Measurements from ENCODE around the gene CRISP1.

The CRISP1 gene, protein sequence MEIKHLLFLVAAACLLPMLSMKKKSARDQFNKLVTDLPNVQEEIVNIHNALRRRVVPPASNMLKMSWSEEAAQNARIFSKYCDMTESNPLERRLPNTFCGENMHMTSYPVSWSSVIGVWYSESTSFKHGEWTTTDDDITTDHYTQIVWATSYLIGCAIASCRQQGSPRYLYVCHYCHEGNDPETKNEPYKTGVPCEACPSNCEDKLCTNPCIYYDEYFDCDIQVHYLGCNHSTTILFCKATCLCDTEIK

DNA sequence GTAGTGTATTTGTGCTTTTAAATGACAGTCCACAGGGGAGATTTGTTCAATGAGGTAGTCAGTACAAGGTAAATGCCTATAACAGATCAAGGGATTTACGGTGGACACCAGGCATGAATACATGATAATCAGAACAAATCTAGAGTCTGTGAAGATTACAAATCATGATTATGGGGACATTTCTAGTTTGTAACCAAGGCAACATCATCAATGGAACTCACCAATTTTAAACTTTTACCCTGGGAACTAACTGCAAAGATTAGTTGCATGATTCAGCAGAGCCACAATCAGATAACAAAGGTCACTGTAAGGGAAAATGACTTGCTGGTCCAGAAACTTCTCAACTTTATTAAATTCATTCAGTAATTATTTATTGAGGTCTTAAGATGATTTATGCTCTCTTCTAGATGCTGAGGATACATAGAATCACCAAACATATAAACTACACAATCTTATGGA lies at the start of gene CRISP1:
Gene CRISP1 (minus strand): TSS at position 51 of the 459 bp plus-strand sequence. CDS start 9,135 bp downstream, outside the sequence.
- DNase-seq (ENCODE audit: low read depth), result no peak
- no peak within 1 kb of the TSS for H3K4me3 ChIP-seq (ENCODE audit: low read length)
- TF ChIP-seq, protein P1, sequence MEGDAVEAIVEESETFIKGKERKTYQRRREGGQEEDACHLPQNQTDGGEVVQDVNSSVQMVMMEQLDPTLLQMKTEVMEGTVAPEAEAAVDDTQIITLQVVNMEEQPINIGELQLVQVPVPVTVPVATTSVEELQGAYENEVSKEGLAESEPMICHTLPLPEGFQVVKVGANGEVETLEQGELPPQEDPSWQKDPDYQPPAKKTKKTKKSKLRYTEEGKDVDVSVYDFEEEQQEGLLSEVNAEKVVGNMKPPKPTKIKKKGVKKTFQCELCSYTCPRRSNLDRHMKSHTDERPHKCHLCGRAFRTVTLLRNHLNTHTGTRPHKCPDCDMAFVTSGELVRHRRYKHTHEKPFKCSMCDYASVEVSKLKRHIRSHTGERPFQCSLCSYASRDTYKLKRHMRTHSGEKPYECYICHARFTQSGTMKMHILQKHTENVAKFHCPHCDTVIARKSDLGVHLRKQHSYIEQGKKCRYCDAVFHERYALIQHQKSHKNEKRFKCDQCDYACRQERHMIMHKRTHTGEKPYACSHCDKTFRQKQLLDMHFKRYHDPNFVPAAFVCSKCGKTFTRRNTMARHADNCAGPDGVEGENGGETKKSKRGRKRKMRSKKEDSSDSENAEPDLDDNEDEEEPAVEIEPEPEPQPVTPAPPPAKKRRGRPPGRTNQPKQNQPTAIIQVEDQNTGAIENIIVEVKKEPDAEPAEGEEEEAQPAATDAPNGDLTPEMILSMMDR (conservative IDR thresholded peaks at IDR 0.05; ENCODE audit: low read length), result no peak

DNA sequence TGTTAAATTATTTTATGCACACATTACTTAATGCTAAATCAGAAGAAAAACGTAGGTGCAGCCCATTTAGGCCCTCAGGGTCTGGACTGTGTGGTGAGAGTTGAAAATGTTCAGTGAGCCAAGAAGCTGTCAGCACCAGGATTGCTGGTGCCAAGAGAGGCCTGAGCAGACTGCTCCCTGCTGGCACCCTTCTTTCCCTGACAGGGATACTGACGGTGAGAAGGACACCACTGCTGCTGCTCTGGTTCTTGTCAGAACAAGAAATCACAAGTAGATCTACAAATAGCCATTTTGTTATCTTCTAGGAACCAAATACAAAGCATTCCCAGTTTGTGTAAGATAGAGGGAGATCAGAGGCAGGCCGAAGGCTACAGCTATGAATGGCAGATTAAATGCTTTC lies 48.7 kb upstream of the CRISP1 start:
- DNase-seq (ENCODE audit: low read depth), result no peak
- no peak overlapping the region for H3K4me3 ChIP-seq (ENCODE audit: low read length)
- TF ChIP-seq, protein P1 (conservative IDR thresholded peaks at IDR 0.05; ENCODE audit: low read length), result no peak

DNA sequence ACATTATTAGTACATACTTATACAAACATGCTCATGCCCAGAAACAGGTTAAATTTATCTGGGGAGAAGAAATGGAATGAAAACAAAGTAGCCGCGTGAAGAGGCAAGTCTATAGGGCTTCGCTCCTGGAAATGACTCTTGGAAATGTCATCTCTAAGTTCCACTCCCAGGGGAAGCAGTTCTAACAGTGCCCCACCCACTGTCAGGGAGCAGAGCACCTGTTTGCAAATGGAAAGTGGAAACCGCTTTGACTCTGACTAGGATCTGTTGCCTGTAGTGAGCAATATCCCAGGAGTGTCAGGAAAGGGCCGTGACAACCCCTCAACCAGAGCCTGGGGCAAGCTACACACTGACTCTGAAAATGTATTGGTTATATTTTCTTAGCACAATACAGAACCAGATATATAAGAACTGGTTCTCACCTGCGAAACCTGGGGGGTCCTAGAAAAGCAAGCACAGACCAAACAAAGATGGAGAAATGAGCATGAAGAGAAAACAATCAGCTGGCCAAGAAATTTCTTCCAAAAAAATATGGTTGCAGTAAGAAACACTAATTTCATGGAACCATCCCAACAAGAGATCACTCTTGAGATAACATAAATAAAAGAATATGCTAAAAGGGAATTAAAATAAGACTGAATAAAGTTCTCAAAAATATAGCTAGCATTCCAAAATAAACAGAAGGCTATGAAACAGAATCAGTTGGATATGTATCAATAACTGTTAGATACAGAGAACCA lies 47.5 kb upstream of the CRISP1 start:
- DNase-seq (ENCODE audit: low read depth), result no peak
- no peak overlapping the region for H3K4me3 ChIP-seq (ENCODE audit: low read length)
- TF ChIP-seq, protein P1 (conservative IDR thresholded peaks at IDR 0.05; ENCODE audit: low read length), result no peak

DNA sequence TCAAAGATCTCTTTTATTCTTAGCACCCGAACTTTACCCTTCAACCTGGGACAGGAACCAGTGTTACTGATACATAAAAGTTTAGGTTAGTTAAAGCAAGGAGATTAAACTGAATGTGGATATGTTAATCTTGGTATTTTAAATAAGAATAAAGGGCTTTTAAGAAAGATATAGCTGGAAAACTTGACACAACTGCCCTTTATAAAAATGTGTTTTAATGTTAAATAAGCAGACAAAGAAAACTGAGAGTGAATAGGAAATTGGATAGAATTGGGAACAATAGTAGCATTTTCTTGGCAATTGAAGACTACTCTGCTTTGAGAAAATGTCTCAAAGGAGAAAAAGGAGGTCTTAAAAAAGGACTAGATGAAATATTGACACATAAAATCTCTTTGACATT lies 45.9 kb upstream of the CRISP1 start:
- H3K4me3 ChIP-seq (ENCODE audit: low read length), result no peak overlapping the region
- TF ChIP-seq, protein P1 (conservative IDR thresholded peaks at IDR 0.05; ENCODE audit: low read length), result no peak
- DNase-seq (ENCODE audit: low read depth), result no peak

DNA sequence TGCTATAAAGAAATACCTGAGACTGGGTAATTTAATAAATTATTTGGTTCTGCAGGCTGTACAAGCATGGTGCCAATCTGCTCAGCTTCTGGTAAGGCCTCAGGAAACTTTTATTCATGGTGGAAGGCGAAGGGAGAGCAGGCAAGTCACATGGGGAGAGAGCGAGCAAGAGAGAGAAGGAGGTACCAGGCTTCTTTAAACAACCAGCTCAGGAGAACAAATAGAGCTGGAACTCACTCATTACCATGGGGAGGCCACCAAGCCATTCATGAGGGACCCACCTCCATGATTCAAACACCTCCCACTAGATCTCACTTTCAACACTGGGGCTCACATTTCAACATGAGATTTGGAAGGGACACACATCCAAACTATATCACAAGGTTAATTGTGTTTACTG lies 44.9 kb upstream of the CRISP1 start:
- H3K4me3 ChIP-seq (ENCODE audit: low read length), result no peak overlapping the region
- TF ChIP-seq, protein P1 (conservative IDR thresholded peaks at IDR 0.05; ENCODE audit: low read length), result no peak

DNA sequence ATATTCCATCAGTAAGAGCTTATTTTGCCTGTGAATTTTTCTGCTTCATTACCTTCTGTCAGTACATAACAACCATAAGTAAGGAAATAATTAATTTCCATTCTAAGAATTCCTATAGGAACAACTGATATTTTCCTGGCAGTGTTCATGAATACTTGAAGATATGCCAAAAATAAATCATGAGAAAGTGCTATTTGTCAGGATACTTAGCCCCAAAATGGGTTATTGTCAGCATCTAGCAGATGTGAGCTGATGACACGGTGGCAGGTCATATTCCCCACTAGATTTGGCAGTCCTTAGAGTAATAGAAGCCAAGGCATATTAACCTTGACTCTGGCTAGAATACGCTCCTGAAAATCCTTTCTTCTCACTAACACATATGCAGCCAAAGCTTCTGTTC lies 43.2 kb upstream of the CRISP1 start:
- TF ChIP-seq, protein P1 (conservative IDR thresholded peaks at IDR 0.05; ENCODE audit: low read length), result no peak
- no peak for DNase-seq (ENCODE audit: low read depth)
- H3K4me3 ChIP-seq (ENCODE audit: low read length), result no peak overlapping the region

More for the DNA sequence above, 44.9 kb upstream of the CRISP1 start:
- no peak for DNase-seq (ENCODE audit: low read depth)

DNA sequence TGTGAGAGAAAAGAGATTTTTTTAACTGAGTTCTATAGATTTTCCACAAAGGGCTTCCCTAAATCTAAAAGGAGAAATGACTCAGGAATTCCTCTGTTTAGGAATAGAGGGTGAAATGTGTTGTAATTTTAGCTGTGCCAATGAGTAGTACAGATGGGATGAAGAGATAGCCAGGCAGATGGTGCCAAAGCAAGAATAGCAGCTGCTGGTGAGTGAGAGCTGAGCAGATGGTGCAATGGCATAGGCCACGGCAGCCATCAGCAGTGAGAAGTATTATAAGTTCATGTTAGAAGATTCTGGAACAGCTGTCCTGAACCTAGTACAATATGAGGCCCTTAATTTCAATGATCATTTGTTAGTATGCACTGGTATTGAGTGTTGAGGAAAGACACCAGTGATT lies 40.2 kb upstream of the CRISP1 start:
- H3K4me3 ChIP-seq (ENCODE audit: low read length), result no peak overlapping the region
- TF ChIP-seq, protein P1 (conservative IDR thresholded peaks at IDR 0.05; ENCODE audit: low read length), result no peak
- no peak for DNase-seq (ENCODE audit: low read depth)
